H1 (cell line): ENCODE measurements around the gene HMMR. TPM values are rescaled to one million over a fixed set of nuclear protein-coding genes. Genes with fewer than 3 reads are reported as not detected.

ENCODE experiments used
- CTCF ChIA-PET: fragments of 300-600 bp; sonication (Branson Sonifier 250); formaldehyde crosslinking; loops from one replicate; lab custom pipeline; 2021; ENCODE audit not compliant: partially characterized antibody; lab: Charles Lee
- POLR2A ChIA-PET: fragments of 300-600 bp; sonication (Branson Sonifier 250); formaldehyde crosslinking; loops from one replicate; lab custom pipeline; 2021; ENCODE audit warnings: inconsistent platforms; ENCODE audit not compliant: partially characterized antibody; lab: Charles Lee
- DNase-seq, 2 experiments: peaks; one replicate each; pipeline versions ENCODE4 v3.0.0 to v3.0.0-alpha.2; 2010 to 2022; ENCODE audit warnings: low spot score in 2 of 2, low read depth in 1 of 2, mixed read lengths in 1 of 2
- FAIRE-seq: peaks from 2 replicates; lab custom pipeline; 2011; peaks lifted over from hg19 to GRCh38; lab: Jason Lieb, UNC
- H2AFZ ChIP-seq: 2 replicates; pipeline ENCODE4 v1.8.1; 2012; ENCODE audit warnings: low read length, inconsistent platforms
- H2AK5ac ChIP-seq: 2 replicates; pipeline ENCODE4 v1.6.1; 2013; ENCODE audit warnings: low read depth, low read length
- H2BK120ac ChIP-seq: replicated peaks from 2 replicates; pipeline ENCODE3; 2013; ENCODE audit warnings: low read depth, low read length, inconsistent platforms
- H2BK12ac ChIP-seq: 2 replicates; pipeline ENCODE4 v1.6.1; 2013; ENCODE audit warnings: low read depth, low read length
- H2BK15ac ChIP-seq: 2 replicates; pipeline ENCODE4 v1.6.1; 2013; ENCODE audit warnings: low read length
- H2BK20ac ChIP-seq: 2 replicates; pipeline ENCODE4 v1.6.1; 2013; ENCODE audit warnings: low read length
- H2BK5ac ChIP-seq: 2 replicates; pipeline ENCODE4 v1.6.1; 2013; ENCODE audit warnings: low read depth, low read length
- H3K14ac ChIP-seq: 2 replicates; pipeline ENCODE4 v1.6.1; 2013; ENCODE audit warnings: inconsistent platforms; ENCODE audit not compliant: insufficient read length
- H3K18ac ChIP-seq: 2 replicates; pipeline ENCODE4 v1.6.1; 2013; ENCODE audit warnings: low read length; ENCODE audit errors: extremely low read depth
- H3K23ac ChIP-seq: 2 replicates; pipeline ENCODE4 v1.6.1; 2013; ENCODE audit warnings: inconsistent platforms; ENCODE audit not compliant: insufficient read length
- H3K23me2 ChIP-seq: 2 replicates; pipeline ENCODE4 v1.6.1; 2013; ENCODE audit warnings: low read depth, low read length
- H3K27ac ChIP-seq: 2 replicates; pipeline ENCODE4 v1.6.1; 2011; ENCODE audit warnings: low read depth, low read length, inconsistent platforms
- H3K27me3 ChIP-seq, 4 experiments: replicated peaks in 1 of 4; 1 replicate in 1 of 4; 2 replicates in 3 of 4; pipeline versions ENCODE4 v1.6.1 to v1.8.1; 2011 to 2013; ENCODE audit warnings: low read length in 3 of 4, mild to moderate bottlenecking in 3 of 4, inconsistent platforms in 2 of 4, mixed read lengths in 2 of 4, moderate library complexity in 1 of 4; ENCODE audit not compliant: control insufficient read depth in 3 of 4, insufficient read depth in 3 of 4; ENCODE audit errors: extremely low read depth in 1 of 4
- H3K36me3 ChIP-seq, 4 experiments: 2 replicates each; pipeline versions ENCODE4 v1.6.1 to v1.8.1; 2011 to 2013; ENCODE audit warnings: mild to moderate bottlenecking in 4 of 4, low read length in 3 of 4, moderate library complexity in 2 of 4, control low read depth in 1 of 4, inconsistent platforms in 1 of 4; ENCODE audit not compliant: insufficient read depth in 4 of 4, control insufficient read depth in 2 of 4
- H3K4ac ChIP-seq: replicated peaks from 2 replicates; pipeline ENCODE3; 2013; ENCODE audit warnings: low read length, low read depth, mixed read lengths, inconsistent platforms; ENCODE audit not compliant: insufficient read length
- H3K4me1 ChIP-seq, 4 experiments: replicated peaks in 1 of 4; 1 replicate in 1 of 4; 2 replicates in 3 of 4; pipeline versions ENCODE4 v1.6.1 to v1.8.1; 2011 to 2013; ENCODE audit warnings: low read length in 3 of 4, inconsistent platforms in 2 of 4, mixed read lengths in 1 of 4; ENCODE audit not compliant: insufficient read depth in 4 of 4, control insufficient read depth in 3 of 4
- H3K4me2 ChIP-seq, 2 experiments: 2 replicates each; pipeline versions ENCODE4 v1.6.1 to v1.8.1; 2011 to 2013; ENCODE audit warnings: low read depth in 2 of 2, low read length in 2 of 2, control low read depth in 1 of 2, inconsistent platforms in 1 of 2, mild to moderate bottlenecking in 1 of 2; ENCODE audit not compliant: insufficient read depth in 1 of 2
- H3K4me3 ChIP-seq, 4 experiments: fragments of 200-600, 300-600 bp in 1 of 4; sonication (generic), shearing (Covaris generic), sonication (Bioruptor Twin) in 1 of 4; 2 replicates each; pipeline versions ENCODE4 v1.5.1 to v1.8.1; 2011 to 2016; ENCODE audit warnings: low read length in 4 of 4, low read depth in 3 of 4, control low read depth in 2 of 4, inconsistent platforms in 2 of 4, mild to moderate bottlenecking in 2 of 4, mixed read lengths in 1 of 4, moderate library complexity in 1 of 4; ENCODE audit not compliant: insufficient read depth in 2 of 4; ENCODE audit errors: extremely low read depth in 1 of 4
- H3K56ac ChIP-seq: replicated peaks from 2 replicates; pipeline ENCODE3; 2013; ENCODE audit warnings: low read depth, mild to moderate bottlenecking, mixed read lengths, low read length, inconsistent platforms; ENCODE audit not compliant: insufficient read length
- H3K79me1 ChIP-seq: 2 replicates; pipeline ENCODE4 v1.6.1; 2013; ENCODE audit warnings: low read depth, low read length, control low read depth
- H3K79me2 ChIP-seq, 2 experiments: 2 replicates each; pipeline versions ENCODE4 v1.6.1 to v1.8.1; 2012 to 2013; ENCODE audit warnings: low read length in 2 of 2, mild to moderate bottlenecking in 2 of 2, inconsistent platforms in 1 of 2; ENCODE audit not compliant: insufficient read depth in 2 of 2, control insufficient read depth in 1 of 2
- H3K9ac ChIP-seq, 4 experiments: replicated peaks in 1 of 4; 1 replicate in 1 of 4; 2 replicates in 3 of 4; pipeline versions ENCODE4 v1.6.1 to v1.8.1; 2011 to 2013; ENCODE audit warnings: low read depth in 3 of 4, low read length in 3 of 4, control low read depth in 2 of 4, mild to moderate bottlenecking in 2 of 4, moderate library complexity in 2 of 4, inconsistent platforms in 1 of 4; ENCODE audit errors: extremely low read depth in 1 of 4
- H3K9me3 ChIP-seq, 2 experiments: 2 replicates each; pipeline versions ENCODE4 v1.6.1 to v1.8.1; 2012 to 2013; ENCODE audit warnings: mild to moderate bottlenecking in 2 of 2, moderate library complexity in 2 of 2, control low read depth in 1 of 2, inconsistent platforms in 1 of 2, low read depth in 1 of 2, low read length in 1 of 2, mixed read lengths in 1 of 2; ENCODE audit not compliant: insufficient read depth in 2 of 2
- H4K20me1 ChIP-seq, 2 experiments: replicated peaks in 1 of 2; 2 replicates each; pipeline versions ENCODE3 to v1.8.1; 2011 to 2013; ENCODE audit warnings: inconsistent platforms in 2 of 2, low read length in 2 of 2, mild to moderate bottlenecking in 1 of 2; ENCODE audit not compliant: insufficient read depth in 2 of 2, control insufficient read depth in 1 of 2
- H4K5ac ChIP-seq: 2 replicates; pipeline ENCODE4 v1.6.1; 2013; ENCODE audit warnings: low read length, low read depth, mixed read lengths, inconsistent platforms; ENCODE audit not compliant: insufficient read length
- H4K8ac ChIP-seq: 2 replicates; pipeline ENCODE4 v1.8.0; 2013; ENCODE audit warnings: mild to moderate bottlenecking, moderate library complexity, low read length, inconsistent platforms; ENCODE audit not compliant: insufficient read depth; ENCODE audit errors: extremely low read depth
- H4K91ac ChIP-seq: replicated peaks from 2 replicates; pipeline ENCODE3; 2013; ENCODE audit warnings: low read length, mixed read lengths, inconsistent platforms; ENCODE audit not compliant: insufficient read length
- EZH2 ChIP-seq: fragments of 200-600 bp; sonication (generic); IDR thresholded peaks from 2 replicates; pipeline ENCODE4 v1.7.1; 2012; ENCODE audit warnings: low read depth, mild to moderate bottlenecking, moderate library complexity, low read length, inconsistent platforms; ENCODE audit not compliant: severe bottlenecking
- POLR2AphosphoS5 ChIP-seq: IDR thresholded peaks from 2 replicates; pipeline ENCODE4 v1.6.1; 2011; ENCODE audit warnings: low read depth, low read length
- polyA plus RNA-seq, 7 experiments: library from polyadenylated mRNA; depleted of rRNA in 3 of 7; stranded (reverse) in 5 of 7; unstranded in 2 of 7; fragments of >200 nt in 5 of 7; fragments of 200-250 nt in 2 of 7; gene quantifications; 1 replicate in 5 of 7; 2 replicates in 1 of 7; 4 replicates in 1 of 7; pipeline versions ENCODE4 v1.2.1 to v1.2.3, GENCODE V29; 2011 to 2013; ENCODE audit warnings: missing spikeins in 2 of 7, mixed read lengths in 2 of 7
- total RNA-seq: library from RNA; stranded (reverse); fragmentation: NEBNext Ultra II Directional; extraction: Animal tissue kit (Norgen Biotek cat#: 25700); gene quantifications from 2 replicates; pipeline ENCODE4 v1.2.1, GENCODE V29; 2021

HMMR gene
- total and polyA plus RNA-seq, 2 of the 8 experiments (the other 6 are each of a cell fraction or from before 2014, with no cell fraction given): 17.5 to 77.3 TPM

GRCh38 chr5:163447191-163447590 is 13.2 kb upstream of the HMMR start:
- Histone ChIP-seq H2BK120ac (no peak overlapping the region), H3K9ac (no peak overlapping the region), H2BK12ac (no peak overlapping the region), H2BK15ac (no peak overlapping the region), H3K27me3 (no peaks in the 10 kb centered on the region), H3K18ac (no peak overlapping the region), H2BK5ac (no peak overlapping the region), H3K27ac (no peak overlapping the region), H3K9me3 (no peaks in the 10 kb centered on the region), H3K79me2 (0 out of 4 replicates have a peak, but pooled peaks cover 0 to 4% of the 10 kb centered on the region in 2 experiments), H3K4me3 (no peak overlapping the region), H3K56ac (no peak overlapping the region), H3K23me2 (no peaks in the 10 kb centered on the region), H4K5ac (no peak overlapping the region), H4K91ac (no peak overlapping the region), H3K4me1 (no peaks in the 10 kb centered on the region), H4K20me1 (peaks cover 0 to 5% of the 10 kb centered on the region in 2 experiments), H2AFZ (no peak overlapping the region), H3K79me1 (no peaks in the 10 kb centered on the region), H3K4ac (no peak overlapping the region), H3K4me2 (no peak overlapping the region), H3K14ac (no peak overlapping the region), H3K36me3 (peaks cover 6 to 82% (median 47%) of the 10 kb centered on the region in 4 experiments), H4K8ac (no peak overlapping the region), H2BK20ac (no peak overlapping the region), H2AK5ac (no peak overlapping the region), H3K23ac (no peak overlapping the region)
- POLR2A ChIA-PET: interaction anchor here (1.0 to 5.0 kb wide), 2 partner anchors 10 to 13 kb away, joined by 3 to 61 read pairs; partner anchors contain the start of genes HMMR and NUDCD2
- CTCF ChIA-PET: interaction anchor here (1.1 to 1.2 kb wide), 2 partner anchors 11 to 13 kb away, joined by 3 read pairs; partner anchors contain the start of genes HMMR and NUDCD2
- no peak for DNase-seq
- FAIRE-seq: no peak
- TF ChIP-seq EZH2 (no peak), POLR2AphosphoS5 (peak; percentile 65; the same call in 1 of the 2 replicates)
